ENCODE measurements around the gene RALGAPA1.

GRCh38 chr14:35687335-35687939, 121.7 kb downstream of the RALGAPA1 start:
- TF ChIP-seq CTCF (IDR thresholded peaks at IDR 0.05) (peak; percentile 96), REST (IDR thresholded peaks at IDR 0.05; ENCODE audit: low read depth, low read length) (no peak)
